Measurements from ENCODE around the gene ATP2A2.

DNA sequence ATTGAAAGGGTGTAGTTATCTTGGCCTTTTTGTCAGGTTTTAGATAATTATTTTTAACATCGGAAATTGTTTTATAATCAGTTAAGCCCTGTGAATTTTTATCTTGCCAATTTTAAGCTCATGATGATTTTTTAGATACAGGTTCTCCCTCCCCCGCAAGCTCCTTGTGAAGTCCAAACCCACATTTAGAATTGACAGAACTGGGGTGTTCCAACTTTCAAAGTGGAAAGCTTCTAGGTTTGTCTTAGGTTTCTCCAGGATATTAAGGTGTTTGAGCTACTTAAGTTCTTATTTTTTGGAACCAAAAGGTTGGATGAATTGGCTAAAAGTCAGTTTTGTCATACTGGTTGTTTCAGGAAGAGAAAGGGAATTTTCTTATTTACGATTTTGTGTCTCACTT lies 49.1 kb downstream of the ATP2A2 start:
- TF ChIP-seq, protein P1, sequence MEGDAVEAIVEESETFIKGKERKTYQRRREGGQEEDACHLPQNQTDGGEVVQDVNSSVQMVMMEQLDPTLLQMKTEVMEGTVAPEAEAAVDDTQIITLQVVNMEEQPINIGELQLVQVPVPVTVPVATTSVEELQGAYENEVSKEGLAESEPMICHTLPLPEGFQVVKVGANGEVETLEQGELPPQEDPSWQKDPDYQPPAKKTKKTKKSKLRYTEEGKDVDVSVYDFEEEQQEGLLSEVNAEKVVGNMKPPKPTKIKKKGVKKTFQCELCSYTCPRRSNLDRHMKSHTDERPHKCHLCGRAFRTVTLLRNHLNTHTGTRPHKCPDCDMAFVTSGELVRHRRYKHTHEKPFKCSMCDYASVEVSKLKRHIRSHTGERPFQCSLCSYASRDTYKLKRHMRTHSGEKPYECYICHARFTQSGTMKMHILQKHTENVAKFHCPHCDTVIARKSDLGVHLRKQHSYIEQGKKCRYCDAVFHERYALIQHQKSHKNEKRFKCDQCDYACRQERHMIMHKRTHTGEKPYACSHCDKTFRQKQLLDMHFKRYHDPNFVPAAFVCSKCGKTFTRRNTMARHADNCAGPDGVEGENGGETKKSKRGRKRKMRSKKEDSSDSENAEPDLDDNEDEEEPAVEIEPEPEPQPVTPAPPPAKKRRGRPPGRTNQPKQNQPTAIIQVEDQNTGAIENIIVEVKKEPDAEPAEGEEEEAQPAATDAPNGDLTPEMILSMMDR (IDR thresholded peaks at IDR 0.05) = no peak
- TF ChIP-seq POLR2A (IDR thresholded peaks at IDR 0.05) = no peak
